RWPE2 (cell line): ENCODE data around the gene MPPE1.
A peak's percentile ranks its signal among the peaks of the same experiment; 100 is the strongest.

ENCODE experiments used
- ATAC-seq: fragments of 200-7000 bp; cut with Tn5 transposase; 3 replicates; pipeline ENCODE4 v1.9.1; 2021; ENCODE audit warnings: low read depth
- DNase-seq: peaks from one replicate; pipeline ENCODE4 v3.0.0-alpha.2; 2020; ENCODE audit warnings: low spot score
- H3K27ac ChIP-seq: fragments of 450-650 bp; 2 replicates; pipeline ENCODE4 v1.5.1; 2017; ENCODE audit warnings: mild to moderate bottlenecking; ENCODE audit not compliant: poor library complexity, severe bottlenecking
- H3K27me3 ChIP-seq: fragments of 250-450 bp; sonication (Bioruptor Pico); 2 replicates; pipeline ENCODE4 v1.5.1; 2021; ENCODE audit warnings: mild to moderate bottlenecking, moderate library complexity; ENCODE audit not compliant: insufficient read depth, poor library complexity, severe bottlenecking
- H3K36me3 ChIP-seq: fragments of 250-450 bp; sonication (Bioruptor Pico); 2 replicates; pipeline ENCODE4 v1.5.1; 2020; ENCODE audit warnings: low read depth, mild to moderate bottlenecking, moderate library complexity
- H3K4me1 ChIP-seq: fragments of 250-450 bp; sonication (Bioruptor Pico); 2 replicates; pipeline ENCODE4 v1.5.1; 2021; ENCODE audit warnings: mild to moderate bottlenecking, moderate library complexity; ENCODE audit not compliant: insufficient read depth, poor library complexity, severe bottlenecking
- H3K4me3 ChIP-seq: fragments of 250-450 bp; sonication (Bioruptor Pico); 2 replicates; pipeline ENCODE4 v1.5.1; 2021; ENCODE audit warnings: mild to moderate bottlenecking, moderate library complexity; ENCODE audit not compliant: severe bottlenecking
- H3K9me3 ChIP-seq: fragments of 250-450 bp; sonication (Bioruptor Pico); 2 replicates; pipeline ENCODE4 v1.5.1; 2021; ENCODE audit warnings: mild to moderate bottlenecking, moderate library complexity; ENCODE audit not compliant: severe bottlenecking
- TF ChIP-seq, protein P1 (sequence below): fragments of 450-650 bp; IDR thresholded peaks from one replicate; pipeline ENCODE4 v1.5.1; 2017; ENCODE audit warnings: mild to moderate bottlenecking, moderate library complexity; ENCODE audit not compliant: poor library complexity, severe bottlenecking

The MPPE1 gene

DNA sequence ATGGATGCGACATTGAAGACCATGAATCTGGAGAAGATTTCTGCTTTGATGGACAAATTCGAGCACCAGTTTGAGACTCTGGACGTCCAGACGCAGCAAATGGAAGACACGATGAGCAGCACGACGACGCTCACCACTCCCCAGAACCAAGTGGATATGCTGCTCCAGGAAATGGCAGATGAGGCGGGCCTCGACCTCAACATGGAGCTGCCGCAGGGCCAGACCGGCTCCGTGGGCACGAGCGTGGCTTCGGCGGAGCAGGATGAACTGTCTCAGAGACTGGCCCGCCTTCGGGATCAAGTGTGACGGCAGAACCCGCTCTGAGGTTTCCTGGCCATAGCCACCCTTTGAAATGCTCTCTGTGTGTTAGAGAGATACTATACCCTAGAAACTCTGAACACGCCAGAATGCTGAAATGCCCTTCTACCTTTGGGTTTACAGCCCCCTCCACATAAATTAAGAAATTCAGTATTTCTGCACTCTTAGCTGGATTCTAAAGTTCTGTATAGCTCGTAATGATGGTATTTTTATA, 56.2 kb downstream of the MPPE1 start:
- H3K27me3 ChIP-seq, result no peaks in the 10 kb centered on the region
- no peak for DNase-seq
- H3K36me3 ChIP-seq, result peaks cover 28% of the 10 kb centered on the region
- H3K27ac ChIP-seq, result peak overlapping the region; percentile 96
- H3K4me3 ChIP-seq, result peak overlapping the region; percentile 81
- no peaks in the 10 kb centered on the region for H3K9me3 ChIP-seq
- peak; percentile 24 for ATAC-seq
- peaks cover 31% of the 10 kb centered on the region for H3K4me1 ChIP-seq
- TF ChIP-seq, protein P1, sequence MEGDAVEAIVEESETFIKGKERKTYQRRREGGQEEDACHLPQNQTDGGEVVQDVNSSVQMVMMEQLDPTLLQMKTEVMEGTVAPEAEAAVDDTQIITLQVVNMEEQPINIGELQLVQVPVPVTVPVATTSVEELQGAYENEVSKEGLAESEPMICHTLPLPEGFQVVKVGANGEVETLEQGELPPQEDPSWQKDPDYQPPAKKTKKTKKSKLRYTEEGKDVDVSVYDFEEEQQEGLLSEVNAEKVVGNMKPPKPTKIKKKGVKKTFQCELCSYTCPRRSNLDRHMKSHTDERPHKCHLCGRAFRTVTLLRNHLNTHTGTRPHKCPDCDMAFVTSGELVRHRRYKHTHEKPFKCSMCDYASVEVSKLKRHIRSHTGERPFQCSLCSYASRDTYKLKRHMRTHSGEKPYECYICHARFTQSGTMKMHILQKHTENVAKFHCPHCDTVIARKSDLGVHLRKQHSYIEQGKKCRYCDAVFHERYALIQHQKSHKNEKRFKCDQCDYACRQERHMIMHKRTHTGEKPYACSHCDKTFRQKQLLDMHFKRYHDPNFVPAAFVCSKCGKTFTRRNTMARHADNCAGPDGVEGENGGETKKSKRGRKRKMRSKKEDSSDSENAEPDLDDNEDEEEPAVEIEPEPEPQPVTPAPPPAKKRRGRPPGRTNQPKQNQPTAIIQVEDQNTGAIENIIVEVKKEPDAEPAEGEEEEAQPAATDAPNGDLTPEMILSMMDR, result no peak

DNA sequence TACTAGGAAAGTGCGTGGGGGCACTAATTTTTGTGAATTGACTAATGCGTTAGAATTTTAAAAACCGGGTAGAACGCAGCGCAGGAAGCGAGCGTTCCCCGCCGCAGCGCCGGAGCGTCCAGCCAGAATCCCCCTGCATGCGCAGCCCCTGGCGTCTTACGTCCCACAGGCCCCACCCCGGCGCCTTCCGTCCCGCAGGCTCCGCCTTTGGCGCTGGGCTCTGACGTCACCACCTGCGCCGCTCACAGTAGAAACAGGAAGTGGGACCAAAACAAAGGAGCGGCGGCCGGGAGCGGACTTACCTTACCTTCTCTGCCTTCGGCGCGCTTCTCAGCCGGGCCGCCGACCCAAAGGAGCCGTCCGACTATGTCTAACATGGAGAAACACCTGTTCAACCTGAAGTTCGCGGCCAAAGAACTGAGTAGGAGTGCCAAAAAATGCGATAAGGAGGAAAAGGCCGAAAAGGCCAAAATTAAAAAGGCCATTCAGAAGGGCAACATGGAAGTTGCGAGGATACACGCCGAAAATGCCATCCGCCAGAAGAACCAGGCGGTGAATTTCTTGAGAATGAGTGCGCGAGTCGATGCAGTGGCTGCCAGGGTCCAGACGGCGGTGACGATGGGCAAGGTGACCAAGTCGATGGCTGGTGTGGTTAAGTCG, 56.8 kb downstream of the MPPE1 start, which contains the start of gene CHMP1B:
TSS of gene CHMP1B (plus strand) at position 268 of the 660 bp plus-strand sequence. CDS start at position 367, 99 bp downstream.
- peaks cover 27% of the 10 kb centered on the region for H3K36me3 ChIP-seq
- peak within 1 kb of the TSS; percentile 81 for H3K4me3 ChIP-seq
- peaks cover 25% of the 10 kb centered on the region for H3K4me1 ChIP-seq
- no peaks in the 10 kb centered on the region for H3K27me3 ChIP-seq
- H3K27ac ChIP-seq, result peak within 1 kb of the TSS; percentile 96
- peak; percentile 77 for ATAC-seq
- DNase-seq, result peak; percentile 95
- TF ChIP-seq, protein P1, result no peak
- no peaks in the 10 kb centered on the region for H3K9me3 ChIP-seq

DNA sequence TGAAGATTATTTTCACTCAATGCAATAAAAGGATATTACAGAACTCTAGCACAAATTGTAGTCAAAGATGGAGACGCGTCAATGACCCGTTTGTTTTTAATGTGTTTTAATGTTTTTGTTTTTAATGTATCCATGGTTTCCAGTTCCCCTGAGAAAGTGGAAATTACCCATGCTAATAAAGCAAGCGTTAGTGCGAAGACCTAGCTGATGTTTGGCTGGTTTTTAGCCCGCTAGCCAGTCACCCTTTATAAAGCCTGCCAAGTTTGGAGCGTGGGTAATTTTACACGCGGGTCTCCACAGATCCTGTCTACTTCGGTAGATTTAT, 57.3 kb downstream of the MPPE1 start:
- Histone ChIP-seq H3K9me3 (no peaks in the 10 kb centered on the region), H3K27ac (peak overlapping the region; percentile 96), H3K36me3 (peaks cover 24% of the 10 kb centered on the region), H3K27me3 (no peaks in the 10 kb centered on the region), H3K4me1 (peaks cover 22% of the 10 kb centered on the region), H3K4me3 (peak overlapping the region; percentile 81)
- DNase-seq (no peak), ATAC-seq (peak; percentile 4; the same call in 2 of the 3 replicates)
- TF ChIP-seq, protein P1, result no peak

DNA sequence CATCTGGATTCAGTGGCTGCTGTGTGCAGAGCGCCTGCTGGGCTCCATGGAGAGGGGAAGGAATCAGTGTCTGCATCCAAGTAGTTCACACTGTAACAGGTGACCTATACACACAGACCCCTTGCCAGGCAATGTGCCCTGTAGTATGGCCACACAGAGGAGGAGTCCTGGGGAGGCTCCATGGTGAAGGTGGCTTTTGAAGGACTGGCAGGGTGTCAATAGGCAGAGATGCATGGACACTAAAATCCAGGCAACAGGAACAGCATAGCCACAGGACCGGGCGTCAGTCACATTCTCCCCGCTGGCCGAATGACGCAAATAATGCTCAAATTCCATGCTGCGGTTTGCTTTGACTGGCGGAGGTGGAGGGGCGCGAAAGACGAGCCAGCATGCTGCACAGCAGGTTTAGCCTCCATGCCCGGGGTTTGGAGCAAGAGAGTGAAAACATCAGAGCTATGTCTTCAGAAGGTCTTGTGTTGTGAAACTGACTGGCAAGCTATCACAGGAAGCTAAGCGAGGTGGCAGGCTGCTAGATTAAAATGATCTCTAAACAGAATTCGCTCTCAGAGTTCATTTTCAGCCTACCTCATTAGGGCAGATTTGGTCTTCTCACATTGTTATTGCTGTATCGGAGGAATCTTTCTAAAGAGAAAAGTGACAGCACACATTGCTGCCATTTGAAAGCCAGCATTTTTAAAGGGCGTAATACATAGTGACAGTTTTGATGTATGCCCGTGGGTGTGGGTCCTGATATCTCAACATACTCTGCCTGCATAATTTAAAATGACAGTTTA, 58.1 kb downstream of the MPPE1 start:
- Histone ChIP-seq H3K27ac (peak overlapping the region; percentile 96), H3K9me3 (no peaks in the 10 kb centered on the region), H3K4me1 (peaks cover 22% of the 10 kb centered on the region), H3K27me3 (no peaks in the 10 kb centered on the region), H3K36me3 (peaks cover 21% of the 10 kb centered on the region), H3K4me3 (peak overlapping the region; percentile 81)
- ATAC-seq (peak; percentile 64), DNase-seq (no peak)
- TF ChIP-seq, protein P1, result no peak
